MCF 10A (cell line): ENCODE measurements around the gene IFFO2. TPM values are rescaled to one million over a fixed set of nuclear protein-coding genes. Genes with fewer than 3 reads are reported as not detected.

Source experiments
- BruUV-seq: library from RNA; stranded (reverse); fragments of 400-500 nt; replicated peaks from 2 replicates; lab custom pipeline; 2021; lab: Mats Ljungman, UMichigan
- CTCF ChIA-PET: fragments of 300-600 bp; sonication (Branson Sonifier 250); formaldehyde crosslinking; extraction: SDS; loops from one replicate; lab custom pipeline; 2021; ENCODE audit warnings: antibody characterized with exemption, inconsistent platforms; lab: Yijun Ruan, JAX
- POLR2A ChIA-PET: fragments of 300-600, 350-650 bp; sonication (Branson Sonifier 250); formaldehyde crosslinking; extraction: SDS; loops from one replicate; lab custom pipeline; 2020; ENCODE audit warnings: antibody characterized with exemption, inconsistent platforms; lab: Yijun Ruan, JAX
- DNase-seq: peaks from one replicate; pipeline ENCODE4 v3.0.0-alpha.2; 2018; ENCODE audit not compliant: unreplicated experiment
- H3K27ac Mint-ChIP-seq: one replicate; pipeline ENCODE4 v1.8.0; 2022; ENCODE audit warnings: mild to moderate bottlenecking, low read depth, mixed read lengths; ENCODE audit not compliant: unreplicated experiment
- H3K27me3 Mint-ChIP-seq: one replicate; pipeline ENCODE4 v1.8.0; 2022; ENCODE audit warnings: mixed read lengths; ENCODE audit not compliant: insufficient read depth, unreplicated experiment
- H3K36me3 Mint-ChIP-seq: one replicate; pipeline ENCODE4 v1.8.0; 2022; ENCODE audit warnings: mild to moderate bottlenecking, moderate library complexity, mixed read lengths; ENCODE audit not compliant: insufficient read depth, unreplicated experiment
- H3K4me1 Mint-ChIP-seq: one replicate; pipeline ENCODE4 v1.8.0; 2022; ENCODE audit warnings: mixed read lengths; ENCODE audit not compliant: insufficient read depth, unreplicated experiment
- H3K4me3 Mint-ChIP-seq: one replicate; pipeline ENCODE4 v1.8.0; 2022; ENCODE audit warnings: mild to moderate bottlenecking, moderate library complexity, mixed read lengths; ENCODE audit not compliant: unreplicated experiment
- H3K9me3 Mint-ChIP-seq: one replicate; pipeline ENCODE4 v1.8.0; 2022; ENCODE audit warnings: mixed read lengths; ENCODE audit not compliant: unreplicated experiment
- intact Hi-C: fragments of 100-400 bp; cut with micrococcal nuclease; formaldehyde crosslinking; loops from 2 replicates; pipeline ENCODE4 v1.14.1; 2022
- total RNA-seq: library from RNA; stranded (reverse); gene quantifications from 2 replicates; pipeline ENCODE4 v1.2.3, GENCODE V29; 2022
- TF ChIP-seq, protein P1 (sequence below): fragments of 200-600 bp; IDR thresholded peaks from one replicate; pipeline ENCODE4 v1.8.0; 2022; ENCODE audit warnings: antibody characterized with exemption, mild to moderate bottlenecking; ENCODE audit not compliant: unreplicated experiment

The IFFO2 gene
- total RNA-seq, 1 experiment from 2014 or later = 21.0 TPM

GRCh38 chr1:18960821-18961220 is 4.3 kb upstream of the IFFO2 start:
- intact Hi-C loops = no loop called here
- no peak overlapping the region for H3K27ac Mint-ChIP-seq
- no peaks in the 10 kb centered on the region for H3K36me3 Mint-ChIP-seq
- DNase-seq = no peak
- BruUV-seq = no TSS peak
- H3K4me3 Mint-ChIP-seq = no peak overlapping the region
- H3K9me3 Mint-ChIP-seq = no peaks in the 10 kb centered on the region
- TF ChIP-seq, protein P1, sequence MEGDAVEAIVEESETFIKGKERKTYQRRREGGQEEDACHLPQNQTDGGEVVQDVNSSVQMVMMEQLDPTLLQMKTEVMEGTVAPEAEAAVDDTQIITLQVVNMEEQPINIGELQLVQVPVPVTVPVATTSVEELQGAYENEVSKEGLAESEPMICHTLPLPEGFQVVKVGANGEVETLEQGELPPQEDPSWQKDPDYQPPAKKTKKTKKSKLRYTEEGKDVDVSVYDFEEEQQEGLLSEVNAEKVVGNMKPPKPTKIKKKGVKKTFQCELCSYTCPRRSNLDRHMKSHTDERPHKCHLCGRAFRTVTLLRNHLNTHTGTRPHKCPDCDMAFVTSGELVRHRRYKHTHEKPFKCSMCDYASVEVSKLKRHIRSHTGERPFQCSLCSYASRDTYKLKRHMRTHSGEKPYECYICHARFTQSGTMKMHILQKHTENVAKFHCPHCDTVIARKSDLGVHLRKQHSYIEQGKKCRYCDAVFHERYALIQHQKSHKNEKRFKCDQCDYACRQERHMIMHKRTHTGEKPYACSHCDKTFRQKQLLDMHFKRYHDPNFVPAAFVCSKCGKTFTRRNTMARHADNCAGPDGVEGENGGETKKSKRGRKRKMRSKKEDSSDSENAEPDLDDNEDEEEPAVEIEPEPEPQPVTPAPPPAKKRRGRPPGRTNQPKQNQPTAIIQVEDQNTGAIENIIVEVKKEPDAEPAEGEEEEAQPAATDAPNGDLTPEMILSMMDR = no peak
- peaks cover 28% of the 10 kb centered on the region for H3K4me1 Mint-ChIP-seq
- CTCF ChIA-PET = interaction anchor here (0.9 kb wide), 1 partner anchor 39 kb away, joined by 3 read pairs; no protein-coding TSS in a partner anchor
- peaks cover 10% of the 10 kb centered on the region for H3K27me3 Mint-ChIP-seq
- POLR2A ChIA-PET = interaction anchor here (0.9 to 3.9 kb wide), 5 partner anchors 11 to 112 kb away, joined by 3 to 35 read pairs (median 15); no protein-coding TSS in a partner anchor

GRCh38 chr1:18960409-18960808 is 3.9 kb upstream of the IFFO2 start:
- no peaks in the 10 kb centered on the region for H3K9me3 Mint-ChIP-seq
- H3K4me1 Mint-ChIP-seq = peaks cover 24% of the 10 kb centered on the region
- H3K4me3 Mint-ChIP-seq = no peak overlapping the region
- intact Hi-C loops = no loop called here
- CTCF ChIA-PET = no interaction called here
- no peak for DNase-seq
- no peaks in the 10 kb centered on the region for H3K36me3 Mint-ChIP-seq
- TF ChIP-seq, protein P1 = no peak
- BruUV-seq = no TSS peak
- POLR2A ChIA-PET = interaction anchor here (0.9 to 1.5 kb wide), 2 partner anchors 12 to 51 kb away, joined by 3 to 4 read pairs; no protein-coding TSS in a partner anchor
- H3K27ac Mint-ChIP-seq = no peak overlapping the region
- peaks cover 10% of the 10 kb centered on the region for H3K27me3 Mint-ChIP-seq

DNA sequence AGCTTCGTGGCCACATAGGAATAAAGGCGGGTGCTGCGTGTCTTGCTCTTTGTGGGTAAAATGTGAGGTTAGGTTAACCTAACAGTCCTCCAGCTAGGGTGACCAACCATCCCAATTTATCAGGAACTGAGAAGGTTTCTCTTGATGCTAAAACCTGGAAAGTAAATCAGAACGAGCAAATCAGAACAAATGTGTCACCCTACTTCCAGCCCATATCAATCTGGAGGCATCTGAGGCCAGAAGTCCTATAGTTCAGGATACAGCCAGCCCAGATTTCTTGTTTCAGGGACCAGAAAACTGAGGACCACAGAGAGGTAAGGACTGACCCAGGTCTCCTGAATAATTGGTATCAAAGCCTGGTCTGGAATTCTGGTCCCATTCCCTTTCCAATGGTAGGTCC is 3.1 kb upstream of the IFFO2 start:
- Mint-ChIP-seq H3K4me1 (peaks cover 26% of the 10 kb centered on the region), H3K27me3 (peaks cover 10% of the 10 kb centered on the region), H3K36me3 (no peaks in the 10 kb centered on the region), H3K4me3 (no peak overlapping the region), H3K9me3 (no peaks in the 10 kb centered on the region), H3K27ac (no peak overlapping the region)
- POLR2A ChIA-PET = interaction anchor here (0.9 to 1.2 kb wide), 2 partner anchors 12 to 39 kb away, joined by 4 to 6 read pairs; no protein-coding TSS in a partner anchor
- CTCF ChIA-PET = interaction anchor here (1.1 kb wide), 1 partner anchor 136 kb away, joined by 4 read pairs; no protein-coding TSS in a partner anchor
- intact Hi-C loops = no loop called here
- TF ChIP-seq, protein P1 = no peak
- no peak for DNase-seq
- no TSS peak for BruUV-seq

DNA sequence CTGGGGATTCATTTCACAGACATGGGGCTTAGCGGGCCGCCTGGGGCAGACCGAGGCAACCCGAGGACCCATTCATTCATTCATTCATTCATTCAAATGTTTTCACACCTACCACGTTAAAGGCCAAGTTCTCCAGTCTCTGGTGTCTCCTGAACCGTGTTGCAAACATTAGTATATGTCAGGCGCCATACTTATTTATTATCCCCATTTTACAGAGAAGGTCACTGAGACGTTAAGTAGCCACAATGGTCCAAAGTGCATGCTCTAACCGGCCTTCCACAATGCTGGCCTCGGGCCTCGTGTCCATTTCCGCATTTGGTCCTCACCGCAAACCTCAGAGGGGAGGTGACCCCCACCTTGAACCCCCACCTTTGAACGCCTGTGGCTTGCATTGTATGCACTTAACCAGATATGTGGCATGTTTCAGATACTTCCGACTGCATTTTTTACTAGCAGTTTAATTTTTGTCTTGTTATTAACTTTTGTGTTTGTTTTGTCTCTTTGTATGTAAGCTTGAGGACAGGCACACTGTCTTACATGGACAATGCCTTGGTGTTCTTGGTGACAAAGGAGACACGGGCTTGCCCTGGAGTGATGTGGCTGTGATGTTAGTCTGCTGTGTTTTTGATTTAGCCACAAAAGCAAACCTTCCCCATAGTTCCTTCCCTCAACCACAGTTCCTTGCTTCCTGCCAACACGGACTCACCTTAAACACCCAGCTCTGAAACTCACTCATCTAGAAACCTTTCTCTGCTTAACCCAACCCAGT is 1.2 kb upstream of the IFFO2 start:
- peak overlapping the region; percentile 74 for H3K4me3 Mint-ChIP-seq
- TF ChIP-seq, protein P1 = no peak
- ChIA-PET CTCF (interaction anchor here (0.6 to 1.5 kb wide), 6 partner anchors 8 to 1048 kb away, joined by 3 to 6 read pairs (median 4); no protein-coding TSS in a partner anchor), POLR2A (interaction anchor here (1.5 to 6.6 kb wide), 2 partner anchors 53 to 117 kb away, joined by 5 to 74 read pairs; no protein-coding TSS in a partner anchor)
- intact Hi-C loops = no loop called here
- no TSS peak for BruUV-seq
- peaks cover 29% of the 10 kb centered on the region for H3K4me1 Mint-ChIP-seq
- no peaks in the 10 kb centered on the region for H3K36me3 Mint-ChIP-seq
- peaks cover 10% of the 10 kb centered on the region for H3K27me3 Mint-ChIP-seq
- H3K27ac Mint-ChIP-seq = no peak overlapping the region
- DNase-seq = no peak
- H3K9me3 Mint-ChIP-seq = no peaks in the 10 kb centered on the region
